ENCODE measurements around the gene MAP2K7.
"Not testable (repeated sequence)": the region's sequence is repeated elsewhere in the genome, so short reads cannot be mapped to it uniquely, and the experiment has no call there.

MAP2K7 gene

DNA sequence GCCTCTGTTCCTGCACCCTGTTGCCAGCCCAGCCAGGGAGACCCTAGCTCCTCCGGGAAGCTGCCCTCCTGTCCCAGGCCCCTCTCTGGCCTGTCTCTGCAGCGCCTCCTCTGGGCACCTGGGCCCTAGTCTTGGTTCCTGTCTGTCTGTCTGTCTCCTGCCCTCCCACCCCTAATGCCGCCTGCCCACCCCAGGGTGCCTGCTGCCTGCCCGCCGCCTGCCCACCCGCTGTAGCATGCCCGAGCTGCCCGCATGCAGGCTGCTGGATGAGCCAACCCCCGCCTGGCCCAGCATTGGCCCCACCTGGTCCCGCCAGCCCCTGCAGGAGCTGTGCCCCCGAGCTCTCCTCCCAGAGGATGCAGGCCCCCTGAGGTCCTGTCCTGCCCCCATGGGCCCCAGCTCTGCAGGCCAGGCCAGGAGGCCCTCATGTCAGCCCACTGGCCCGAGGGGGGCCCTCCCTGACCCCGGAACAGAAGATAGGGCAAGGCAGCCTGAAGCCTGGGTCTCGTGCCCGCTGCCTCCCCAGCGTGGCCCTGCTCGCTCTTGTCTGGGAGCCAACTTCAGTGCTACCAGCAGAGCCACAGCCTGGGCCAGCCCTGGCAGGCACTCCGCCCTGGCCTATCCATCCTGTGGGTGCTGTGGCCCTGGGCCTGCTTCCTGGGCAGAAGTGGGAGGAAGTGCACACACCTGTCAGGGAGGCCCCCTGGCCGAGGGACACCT, 5.2 kb downstream of the MAP2K7 start:
- DNase-seq: no peak

DNA sequence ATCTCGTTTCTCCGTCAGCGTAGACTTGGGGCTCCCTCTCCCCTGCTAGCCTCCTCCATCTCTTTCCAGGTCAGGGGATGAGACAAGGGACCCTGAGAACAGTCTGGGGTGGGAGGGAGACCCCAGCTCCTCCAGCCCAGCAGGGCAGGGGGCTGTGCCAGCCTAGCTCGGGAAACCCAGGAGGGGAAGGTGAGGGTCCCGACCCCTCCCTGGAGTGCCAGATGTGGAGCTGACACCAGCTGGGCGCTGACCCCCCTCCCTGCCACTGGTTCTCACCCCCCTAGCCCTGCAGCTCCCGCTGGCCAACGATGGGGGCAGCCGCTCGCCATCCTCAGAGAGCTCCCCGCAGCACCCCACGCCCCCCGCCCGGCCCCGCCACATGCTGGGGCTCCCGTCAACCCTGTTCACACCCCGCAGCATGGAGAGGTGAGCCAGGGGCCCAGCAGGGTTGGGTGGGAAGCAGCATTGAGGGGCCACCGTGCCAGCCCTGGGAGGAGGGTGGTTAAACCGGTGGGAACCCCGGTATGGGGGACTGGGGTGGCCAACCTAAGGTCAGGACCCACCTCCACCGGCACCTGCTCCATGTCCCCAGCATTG, 5.9 kb downstream of the MAP2K7 start:
- DNase-seq: no peak

DNA sequence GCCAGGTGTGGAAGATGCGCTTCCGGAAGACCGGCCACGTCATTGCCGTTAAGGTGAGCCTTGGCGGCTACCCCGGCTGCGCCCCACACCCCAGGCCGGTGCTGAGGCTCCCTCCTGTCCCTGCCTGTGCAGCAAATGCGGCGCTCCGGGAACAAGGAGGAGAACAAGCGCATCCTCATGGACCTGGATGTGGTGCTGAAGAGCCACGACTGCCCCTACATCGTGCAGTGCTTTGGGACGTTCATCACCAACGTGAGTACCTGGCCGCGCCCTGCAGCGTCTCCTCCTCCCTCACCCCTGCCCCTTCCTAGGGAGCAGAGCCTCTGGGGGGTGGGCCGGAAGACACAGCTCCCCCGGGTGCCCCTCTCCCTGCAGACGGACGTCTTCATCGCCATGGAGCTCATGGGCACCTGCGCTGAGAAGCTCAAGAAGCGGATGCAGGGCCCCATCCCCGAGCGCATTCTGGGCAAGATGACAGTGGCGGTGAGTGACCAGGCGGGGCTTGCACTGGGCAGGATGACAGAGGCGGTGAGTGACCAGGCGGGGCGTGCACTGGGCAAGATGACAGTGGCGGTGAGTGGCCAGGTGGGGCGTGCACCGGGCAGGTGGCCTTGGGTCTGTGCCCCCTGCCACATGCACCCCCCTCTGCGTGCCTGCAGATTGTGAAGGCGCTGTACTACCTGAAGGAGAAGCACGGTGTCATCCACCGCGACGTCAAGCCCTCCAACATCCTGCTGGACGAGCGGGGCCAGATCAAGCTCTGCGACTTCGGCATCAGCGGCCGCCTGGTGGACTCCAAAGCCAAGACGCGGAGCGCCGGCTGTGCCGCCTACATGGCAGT, 6.9 kb downstream of the MAP2K7 start:
- DNase-seq: no peak

DNA sequence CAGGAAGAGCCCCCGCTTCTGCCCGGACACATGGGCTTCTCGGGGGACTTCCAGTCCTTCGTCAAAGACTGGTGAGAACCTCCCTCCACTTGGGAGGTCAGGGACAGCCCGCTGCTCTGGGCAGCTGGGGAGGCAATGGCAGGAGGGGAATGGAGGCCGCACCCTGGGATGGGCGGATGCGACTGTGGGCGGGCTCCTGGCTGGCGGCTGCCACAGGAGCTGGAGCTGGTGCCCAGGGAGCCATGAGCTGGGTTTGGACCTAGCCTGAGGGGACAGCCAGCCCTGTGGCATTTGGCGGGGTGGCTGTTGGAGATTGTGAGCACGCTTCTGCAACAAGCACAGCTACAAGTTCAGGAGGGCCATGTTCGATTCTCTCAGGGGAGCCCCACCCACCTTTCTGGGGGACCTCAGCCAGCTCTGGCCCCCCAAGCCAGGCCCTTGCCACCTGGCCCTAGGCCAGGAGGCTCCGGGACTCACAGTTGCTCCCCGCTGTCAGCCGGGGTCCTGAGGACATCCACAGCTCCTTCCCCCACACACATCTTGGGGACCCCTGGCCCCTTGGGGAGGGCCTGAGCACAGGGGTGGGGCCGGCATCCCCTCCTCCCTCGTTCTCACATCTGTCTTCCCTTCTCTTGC, 7.9 kb downstream of the MAP2K7 start:
- no peak for DNase-seq

DNA sequence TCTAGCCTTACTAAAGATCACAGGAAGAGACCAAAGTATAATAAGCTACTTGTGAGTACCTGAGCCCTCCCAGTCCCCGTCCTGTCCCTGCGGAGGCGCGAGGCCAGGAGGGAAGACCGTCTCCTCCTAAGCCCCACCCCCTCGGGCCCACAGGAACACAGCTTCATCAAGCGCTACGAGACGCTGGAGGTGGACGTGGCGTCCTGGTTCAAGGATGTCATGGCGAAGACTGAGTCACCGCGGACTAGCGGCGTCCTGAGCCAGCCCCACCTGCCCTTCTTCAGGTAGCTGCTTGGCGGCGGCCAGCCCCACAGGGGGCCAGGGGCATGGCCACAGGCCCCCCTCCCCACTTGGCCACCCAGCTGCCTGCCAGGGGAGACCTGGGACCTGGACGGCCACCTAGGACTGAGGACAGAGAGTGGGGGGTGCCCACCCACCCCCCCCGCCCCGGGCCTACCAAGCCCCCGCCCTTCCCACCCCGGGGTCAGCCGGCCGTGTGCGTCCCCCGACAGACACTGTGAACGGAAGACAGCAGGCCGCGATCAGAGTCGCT, 8.5 kb downstream of the MAP2K7 start:
- no peak for DNase-seq

DNA sequence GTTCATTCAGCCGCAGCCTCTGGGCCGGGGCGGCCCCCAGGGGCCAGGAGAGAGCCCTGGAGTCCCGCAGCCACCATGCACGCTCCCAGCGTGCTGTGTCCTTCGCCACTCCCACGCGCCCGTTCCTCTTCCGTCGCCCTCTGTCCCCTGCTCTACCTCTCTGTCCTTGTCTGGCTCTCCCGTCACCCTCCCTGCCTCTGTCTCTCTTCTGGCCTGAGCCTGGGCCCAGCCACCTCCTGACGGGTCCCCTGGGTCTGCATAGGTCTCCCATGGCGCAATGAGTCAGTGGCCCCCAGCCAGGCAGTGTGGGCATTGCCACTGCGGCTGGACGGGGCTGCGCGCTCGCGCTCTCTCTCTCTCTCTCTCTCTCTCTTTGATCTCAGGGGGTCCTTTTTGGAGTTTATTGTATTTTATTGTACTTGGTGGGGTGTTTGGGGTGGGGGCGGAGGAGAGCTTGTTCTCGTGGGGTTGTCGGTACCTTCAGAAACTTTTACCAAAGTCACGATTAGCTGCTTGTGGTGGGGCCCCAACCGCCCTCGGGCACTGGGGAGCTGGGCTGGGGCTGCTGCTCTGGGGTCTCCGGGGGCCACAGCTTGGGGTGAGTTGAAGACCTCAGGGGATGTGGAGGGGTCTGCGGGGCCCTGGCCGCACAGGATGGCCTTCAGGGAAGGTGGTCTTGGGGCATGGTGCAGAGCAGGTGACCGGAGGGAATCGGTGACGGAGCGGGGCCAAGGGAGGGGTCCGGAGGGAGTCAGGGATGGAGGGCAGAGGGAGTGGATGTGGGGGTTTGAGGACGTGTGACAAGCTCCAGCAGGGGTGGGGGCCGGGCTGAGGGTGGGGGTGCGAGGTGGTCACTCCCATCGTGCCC, 9.3 kb downstream of the MAP2K7 start:
- DNase-seq: no peak

DNA sequence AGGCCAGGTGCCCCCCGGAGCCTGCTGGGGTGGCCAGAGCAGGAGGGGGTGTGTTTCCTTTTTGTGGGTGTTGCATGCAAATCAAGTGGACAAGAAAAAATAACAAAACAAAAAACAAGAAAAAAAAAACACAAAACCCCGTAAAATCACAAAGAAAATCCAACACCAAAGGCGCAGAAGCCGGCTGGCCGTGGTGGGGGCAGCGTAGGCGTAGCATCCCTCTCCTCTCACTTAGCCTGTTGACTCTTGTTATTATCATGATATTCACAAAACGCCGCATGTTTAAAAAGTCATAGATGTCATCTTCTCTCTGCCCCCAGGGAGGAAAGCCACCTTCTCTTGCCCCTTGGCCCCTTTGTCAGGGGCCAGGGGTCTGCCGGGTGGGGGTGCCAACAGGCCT, 10.0 kb downstream of the MAP2K7 start:
- no peak for DNase-seq

DNA sequence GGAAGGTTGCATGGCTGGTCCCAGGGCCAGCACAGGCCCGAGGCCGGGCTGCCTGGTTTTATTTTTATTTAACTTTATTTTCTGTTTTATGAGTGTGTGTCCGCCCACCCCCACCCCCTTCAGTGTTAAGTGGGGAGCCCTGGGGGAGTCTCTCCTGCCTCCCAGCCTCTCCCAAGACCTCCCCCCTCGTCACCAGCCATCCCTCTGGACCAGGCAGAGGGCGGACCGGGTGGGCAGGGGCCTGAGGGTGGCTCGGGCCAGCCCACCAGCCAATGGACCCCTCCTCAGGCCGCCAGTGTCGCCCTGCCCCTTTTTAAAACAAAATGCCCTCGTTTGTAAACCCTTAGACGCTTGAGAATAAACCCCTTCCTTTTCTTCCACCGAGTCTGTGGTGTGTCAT, 10.4 kb downstream of the MAP2K7 start:
- no peak for DNase-seq

DNA sequence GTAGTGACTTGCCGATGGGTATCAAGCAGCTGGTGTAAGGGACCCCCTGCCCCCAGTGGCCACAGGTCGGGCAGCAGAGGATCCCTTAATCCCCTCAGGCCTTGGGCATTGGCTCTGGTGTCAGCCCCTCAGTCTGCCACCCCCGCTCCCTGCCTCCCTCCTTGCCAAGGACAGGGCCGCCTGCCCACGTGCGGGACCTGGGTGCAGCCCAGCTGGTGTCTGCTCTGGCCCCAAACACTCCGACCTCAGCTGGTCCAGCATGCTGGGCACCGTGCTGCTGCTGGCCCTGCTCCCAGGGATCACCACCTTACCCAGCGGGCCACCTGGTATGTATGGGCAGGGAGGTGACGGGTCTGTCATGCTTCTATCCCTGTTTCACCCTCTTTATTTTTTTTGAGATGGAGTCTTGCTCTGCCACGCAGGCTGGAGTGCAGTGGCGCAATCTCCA, 10.9 kb downstream of the MAP2K7 start, which contains the start of gene TGFBR3L:
Gene TGFBR3L, plus strand, starts transcription at position 233 of the 448 bp plus-strand sequence.
- DNase-seq: no peak

DNA sequence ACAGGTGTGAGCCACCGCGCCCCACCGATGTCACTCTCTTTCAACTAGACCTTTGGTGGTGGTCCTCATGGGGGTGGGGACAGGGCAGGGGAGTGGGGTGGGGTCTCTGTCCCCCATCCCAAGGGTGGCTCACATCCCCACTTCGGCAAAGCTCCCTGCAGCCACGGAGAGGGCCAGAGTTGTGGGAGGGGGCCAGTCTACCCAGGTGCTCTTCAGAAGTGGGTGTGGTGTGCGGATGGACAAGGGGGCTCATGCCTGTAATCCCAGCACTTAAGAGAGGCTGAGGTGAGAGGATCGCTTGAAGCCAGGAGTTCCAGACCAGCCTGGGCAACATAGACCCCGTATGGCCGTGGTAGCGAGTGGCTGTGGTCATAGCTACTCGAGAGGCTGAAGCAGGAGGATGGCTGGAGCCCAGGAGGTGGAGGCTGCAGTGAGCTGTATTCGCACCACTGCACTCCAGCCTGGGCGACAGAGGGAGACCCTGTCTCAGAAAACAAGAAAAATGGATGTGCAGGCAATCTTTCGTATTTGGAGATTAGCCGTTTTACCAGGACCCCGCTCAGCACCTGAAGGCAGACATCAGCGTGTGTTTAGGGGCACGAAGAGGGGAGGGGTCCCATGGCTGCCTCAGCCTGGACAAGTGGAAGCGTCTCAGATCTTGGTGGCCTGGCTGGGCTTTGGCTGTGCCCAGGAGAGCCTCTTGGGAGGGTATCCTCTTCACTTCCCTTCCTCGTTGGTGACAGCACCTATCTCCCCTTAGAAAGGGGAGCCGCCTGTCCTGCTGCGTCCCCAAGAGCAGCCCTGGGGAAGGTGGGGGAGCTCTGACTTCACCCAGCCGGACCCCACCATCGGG, 11.8 kb downstream of the MAP2K7 start:
- no peak for DNase-seq

DNA sequence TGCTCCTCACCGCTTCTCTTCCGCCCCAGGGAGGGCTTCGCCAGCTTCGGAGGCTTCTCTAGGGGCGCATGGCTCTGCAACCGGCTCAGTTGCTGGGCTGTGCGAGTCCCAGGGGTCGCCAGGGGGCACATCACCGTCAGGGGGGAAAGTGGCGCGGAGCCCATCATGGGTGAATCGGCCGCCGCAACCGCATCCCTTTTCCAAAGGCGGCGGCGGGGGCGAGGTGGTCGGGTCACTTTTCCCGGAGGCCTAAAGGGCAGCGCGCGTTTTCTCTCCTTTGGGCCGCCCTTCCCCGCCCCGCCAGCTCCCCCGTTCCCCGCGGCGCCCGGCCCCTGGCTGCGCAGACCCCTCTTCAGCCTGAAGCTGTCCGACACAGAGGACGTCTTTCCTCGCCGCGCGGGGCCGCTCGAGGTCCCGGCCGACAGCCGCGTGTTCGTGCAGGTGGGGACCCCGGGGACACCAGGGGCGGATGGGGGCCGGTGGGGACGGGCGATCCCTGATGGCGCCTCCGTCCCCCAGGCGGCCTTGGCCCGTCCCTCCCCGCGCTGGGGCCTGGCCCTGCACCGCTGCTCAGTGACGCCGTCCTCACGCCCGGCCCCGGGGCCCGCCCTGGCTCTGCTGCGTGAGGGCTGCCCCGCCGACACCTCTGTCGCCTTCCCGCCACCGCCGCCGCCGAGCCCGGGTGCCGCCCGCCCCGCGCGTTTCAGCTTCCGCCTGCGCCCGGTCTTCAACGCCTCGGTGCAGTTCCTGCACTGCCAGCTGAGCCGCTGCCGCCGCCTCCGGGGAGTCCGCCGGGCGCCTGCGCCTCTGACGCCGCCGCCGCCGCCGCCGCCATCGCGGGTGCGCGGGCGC, 12.7 kb downstream of the MAP2K7 start:
- DNase-seq: peak; percentile 63

DNA sequence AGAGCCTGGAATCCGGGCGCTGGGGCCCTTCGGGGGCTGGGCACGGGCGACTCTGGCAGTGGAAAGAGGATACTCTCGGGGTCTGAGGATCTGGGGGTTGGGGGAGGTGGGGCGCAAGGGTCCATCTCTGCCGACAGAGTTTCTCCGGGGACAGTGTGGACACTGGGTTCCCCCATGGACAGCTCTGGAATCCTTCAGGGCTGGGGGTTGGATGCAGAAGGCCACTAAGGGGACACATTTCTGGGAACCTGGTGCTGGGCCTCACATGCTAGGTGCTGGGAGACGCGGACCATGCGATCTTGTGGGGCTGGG, 13.2 kb downstream of the MAP2K7 start:
- no peak for DNase-seq

DNA sequence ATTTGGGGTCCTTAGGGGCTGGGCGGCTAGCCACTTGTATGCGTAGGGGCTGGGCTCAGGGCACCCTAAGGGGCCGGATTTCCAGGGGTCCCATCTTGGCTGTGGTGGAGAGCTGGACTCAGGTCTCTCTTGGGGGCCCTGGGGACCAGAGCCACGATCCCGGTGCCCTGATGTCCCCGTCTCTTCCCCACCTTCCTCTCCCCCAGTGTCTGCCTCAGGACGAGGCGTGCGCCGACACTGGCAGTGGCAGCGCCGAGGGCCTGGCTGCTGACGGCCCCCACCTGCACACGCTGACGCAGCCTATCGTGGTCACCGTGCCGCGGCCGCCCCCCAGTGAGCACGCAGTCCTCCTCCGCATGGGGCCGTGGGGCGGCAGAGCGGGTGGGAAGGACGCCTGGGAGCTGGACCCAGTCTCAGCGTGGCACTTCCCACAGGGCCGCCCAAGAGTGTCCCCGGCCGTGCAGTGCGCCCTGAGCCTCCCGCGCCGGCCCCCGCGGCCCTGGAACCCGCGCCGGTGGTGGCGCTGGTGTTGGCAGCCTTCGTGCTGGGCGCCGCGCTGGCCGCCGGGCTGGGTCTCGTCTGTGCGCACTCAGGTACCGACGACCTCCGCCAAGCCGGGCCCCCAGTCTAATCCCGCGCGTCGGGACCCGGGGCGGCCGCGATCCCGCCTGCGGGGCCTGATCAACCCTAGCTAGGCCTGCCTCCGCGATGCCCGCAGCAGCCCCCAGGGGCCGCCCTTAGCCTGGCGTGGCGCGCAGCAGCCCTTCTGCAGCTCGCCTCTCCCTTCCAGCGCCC, 13.8 kb downstream of the MAP2K7 start:
- DNase-seq: peak; percentile 88

DNA sequence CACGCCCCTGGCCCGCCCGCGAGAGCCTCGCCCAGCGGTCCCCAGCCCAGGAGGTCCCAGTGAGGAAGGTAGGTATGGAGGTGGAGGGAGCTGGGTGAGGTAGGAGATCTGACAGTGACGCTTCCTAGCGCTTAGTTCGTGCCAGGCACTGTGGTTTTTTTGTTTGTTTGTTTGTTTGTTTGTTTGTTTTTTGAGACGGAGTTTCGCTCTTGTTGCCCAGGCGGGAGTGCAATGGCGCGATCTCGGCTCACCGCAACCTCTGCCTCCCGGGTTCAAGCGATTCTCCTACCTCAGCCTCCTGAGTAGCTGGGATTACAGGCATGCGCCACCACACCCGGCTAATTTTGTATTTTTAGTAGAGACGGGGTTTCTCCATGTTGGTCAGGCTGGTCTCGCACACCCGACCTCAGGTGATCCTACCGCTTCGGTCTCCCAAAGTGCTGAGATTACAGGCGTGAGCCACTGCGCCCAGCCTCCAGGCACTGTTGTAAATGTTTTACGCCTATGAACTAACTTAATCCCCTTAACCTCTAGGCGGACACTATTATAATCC, 14.5 kb downstream of the MAP2K7 start:
- not testable (repeated sequence) for DNase-seq

DNA sequence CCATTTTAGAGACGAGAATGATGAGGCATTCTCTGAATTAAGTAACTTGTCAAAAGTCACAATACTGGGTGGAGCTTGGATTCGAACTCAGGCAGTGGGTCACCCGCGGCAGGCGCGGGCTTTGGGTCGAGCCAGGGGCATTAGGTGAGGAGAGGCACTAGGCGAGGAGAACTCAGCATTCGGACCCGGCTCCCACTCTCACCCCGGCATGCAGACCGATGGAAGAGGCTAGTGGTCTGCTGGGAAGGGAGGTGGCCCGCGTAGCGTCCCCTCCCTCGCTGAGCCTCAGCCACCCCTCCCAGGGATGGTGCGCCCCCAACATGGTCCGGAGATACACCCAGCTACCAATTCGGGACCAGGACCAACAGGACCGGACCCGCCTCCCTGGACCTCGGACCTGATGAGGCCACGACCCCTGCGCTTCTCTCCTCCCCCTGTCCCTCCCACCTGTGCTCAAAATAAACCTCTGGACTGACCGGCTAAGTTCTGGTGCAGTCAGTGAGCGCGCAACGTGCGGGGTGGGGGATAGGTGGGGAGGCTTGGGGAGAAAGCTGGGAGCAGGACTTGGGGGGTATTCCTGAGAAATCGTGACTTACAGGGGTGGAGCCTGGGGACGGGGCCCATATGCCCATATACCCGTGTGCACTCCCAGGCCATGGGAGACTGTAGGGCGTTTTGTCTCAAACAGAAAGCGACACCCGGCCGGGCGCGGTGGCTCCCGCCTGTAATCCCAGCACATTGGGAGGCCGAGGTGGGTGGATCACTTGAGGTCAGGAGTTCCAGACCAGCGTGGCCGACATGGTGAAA, 15.1 kb downstream of the MAP2K7 start:
- DNase-seq: no peak

DNA sequence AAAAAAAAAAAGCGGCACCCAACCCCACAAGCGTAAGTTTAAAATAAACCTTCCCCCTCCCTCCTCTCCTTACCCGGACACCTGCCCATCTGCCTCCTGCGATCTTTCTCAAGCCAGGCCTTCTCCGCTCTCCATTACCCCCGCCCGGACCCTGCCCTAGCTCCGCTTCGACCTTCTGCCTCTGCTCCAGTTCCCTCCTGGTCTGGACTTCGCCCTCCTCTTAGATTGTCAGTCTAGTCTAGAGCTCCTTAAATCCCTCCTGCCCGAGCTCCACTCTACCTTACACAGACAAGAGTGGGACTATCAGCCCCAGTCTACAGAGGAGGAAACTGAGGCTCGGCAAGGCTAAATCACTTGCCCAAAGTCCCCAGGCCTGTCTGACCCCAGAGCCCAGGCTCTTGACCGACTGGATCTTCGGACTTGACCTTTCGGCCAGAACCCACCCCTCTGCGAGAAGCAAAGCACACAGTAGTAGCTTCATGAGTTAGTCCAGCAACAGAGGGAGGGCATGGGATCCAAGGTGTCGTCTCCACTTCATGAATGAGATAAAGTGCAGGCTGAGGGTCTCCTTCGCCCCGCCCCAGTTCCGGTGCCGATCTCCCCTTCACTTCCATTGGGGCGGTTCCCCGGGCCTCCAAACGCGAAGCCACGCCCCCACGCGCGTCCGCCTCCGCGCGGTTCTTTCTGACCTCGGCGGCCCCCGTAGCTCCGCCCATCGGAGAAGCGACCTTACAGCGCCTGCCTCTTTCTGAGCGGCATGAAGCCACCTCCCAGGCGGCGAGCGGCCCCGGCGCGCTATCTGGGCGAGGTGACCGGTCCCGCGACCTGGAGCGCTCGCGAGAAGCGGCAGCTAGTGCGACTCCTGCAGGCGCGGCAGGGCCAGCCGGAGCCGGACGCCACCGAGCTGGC, 16.2 kb downstream of the MAP2K7 start, which contains the start of gene SNAPC2:
Gene SNAPC2, plus strand, starts transcription at position 729 of the 909 bp plus-strand sequence. Its CDS starts 29 bp downstream, at position 758.
- DNase-seq: peak; percentile 97
